IPS DF 4.7 (cell line): ENCODE results near the gene APEX1.
"Not testable (repeated sequence)": the region's sequence is repeated elsewhere in the genome, so short reads cannot be mapped to it uniquely, and the experiment has no call there.

ENCODE experiments used
- DNase-seq: peaks from one replicate; pipeline ENCODE4 v3.0.0-alpha.2; 2013; ENCODE audit warnings: low spot score; ENCODE audit errors: extremely low read depth

Gene APEX1

GRCh38 chr14:20435582-20436362 lies 19.3 kb upstream of the APEX1 start, which contains the start of gene KLHL33:
Gene KLHL33, minus strand, starts transcription at chr14:20436166. Its CDS starts 355 bp downstream, at chr14:20435811.
- no peak for DNase-seq

GRCh38 chr14:20436363-20436755 lies 18.7 kb upstream of the APEX1 start:
- no peak for DNase-seq

GRCh38 chr14:20438664-20439063 lies 16.4 kb upstream of the APEX1 start:
- DNase-seq: no peak

- no peak for DNase-seq
These were observed 14.6 kb upstream of the APEX1 start for GRCh38 chr14:20440465-20440864.

- DNase-seq: no peak
These were observed 14.1 kb upstream of the APEX1 start for GRCh38 chr14:20440882-20441281.

GRCh38 chr14:20441461-20441860 lies 13.6 kb upstream of the APEX1 start:
- no peak for DNase-seq

GRCh38 chr14:20443650-20444049 lies 11.4 kb upstream of the APEX1 start:
- not testable (repeated sequence) for DNase-seq

GRCh38 chr14:20446889-20447288 lies 8.1 kb upstream of the APEX1 start:
- no peak for DNase-seq

- DNase-seq: not testable (repeated sequence)
These were observed 2.2 kb upstream of the APEX1 start for GRCh38 chr14:20452831-20453230.

- no peak for DNase-seq
These were observed 602 bp downstream of the APEX1 start for GRCh38 chr14:20455355-20456300.

- DNase-seq: no peak
These were observed 1.9 kb downstream of the APEX1 start for GRCh38 chr14:20456971-20457370.

GRCh38 chr14:20458031-20458789 lies 3.2 kb downstream of the APEX1 start:
- no peak for DNase-seq

- no peak for DNase-seq
These were observed 5.6 kb downstream of the APEX1 start for GRCh38 chr14:20460458-20461224.

- DNase-seq: peak; percentile 100
These were observed 6.5 kb downstream of the APEX1 start, which contains the start of gene PIP4P1 for GRCh38 chr14:20461225-20462141. Gene PIP4P1, minus strand, starts transcription at chr14:20461434. Its CDS starts 109 bp downstream, at chr14:20461325.

- no peak for DNase-seq
These were observed 13.8 kb downstream of the APEX1 start for GRCh38 chr14:20468764-20469241.

- DNase-seq: no peak
These were observed 14.3 kb downstream of the APEX1 start, which contains the start of gene PNP for GRCh38 chr14:20469242-20469889. Gene PNP, plus strand, starts transcription at chr14:20469406. Its CDS starts 119 bp downstream, at chr14:20469525.

- DNase-seq: no peak
These were observed 15.0 kb downstream of the APEX1 start for GRCh38 chr14:20469890-20470602.

- no peak for DNase-seq
These were observed 15.5 kb downstream of the APEX1 start for GRCh38 chr14:20470603-20470901.
